Endothelial cell of umbilical vein (primary cell): ENCODE measurements around the gene RPL10A. TPM values are rescaled to one million over a fixed set of nuclear protein-coding genes. Genes with fewer than 3 reads are reported as not detected.

Experiments
- BruUV-seq: library from RNA; stranded (reverse); fragments of 400-500 nt; replicated peaks from 2 replicates; lab custom pipeline; 2021; lab: Mats Ljungman, UMichigan
- CTCF ChIA-PET: fragments of 300-600, 350-600 bp; sonication (Branson Sonifier 250); formaldehyde crosslinking; loops from one replicate; lab custom pipeline; 2021; ENCODE audit warnings: antibody characterized with exemption, inconsistent platforms; lab: Charles Lee
- POLR2A ChIA-PET: fragments of 300-600, 350-600 bp; sonication (Branson Sonifier 250); formaldehyde crosslinking; loops from one replicate; lab custom pipeline; 2021; ENCODE audit warnings: antibody characterized with exemption, inconsistent platforms; lab: Charles Lee
- DNase-seq: peaks from one replicate; pipeline ENCODE4 v3.0.0-alpha.2; 2011; ENCODE audit warnings: low read depth, low spot score
- FAIRE-seq: peaks from 2 replicates; lab custom pipeline; 2011; peaks lifted over from hg19 to GRCh38; lab: Jason Lieb, UNC
- H2AFZ ChIP-seq: 2 replicates; pipeline ENCODE4 v1.6.0; 2012; ENCODE audit warnings: low read depth, low read length, control low read depth, inconsistent platforms
- H3K27ac ChIP-seq: 2 replicates; pipeline ENCODE4 v1.5.1; 2011; ENCODE audit warnings: low read depth, mild to moderate bottlenecking, control low read depth, low read length, moderate library complexity; ENCODE audit not compliant: insufficient read depth
- H3K27me3 ChIP-seq, 2 experiments: 2 replicates each; pipeline versions ENCODE4 v1.6.0 to v1.6.1; 2011; ENCODE audit warnings: low read length in 2 of 2, mixed read lengths in 1 of 2; ENCODE audit not compliant: control insufficient read depth in 2 of 2, insufficient read depth in 2 of 2
- H3K36me3 ChIP-seq, 2 experiments: 2 replicates in 1 of 2; 3 replicates in 1 of 2; pipeline ENCODE4 v1.5.1; 2011; ENCODE audit warnings: low read length in 2 of 2, mild to moderate bottlenecking in 1 of 2, moderate library complexity in 1 of 2; ENCODE audit not compliant: control insufficient read depth in 2 of 2, insufficient read depth in 2 of 2; ENCODE audit errors: extremely low read depth in 1 of 2
- H3K4me1 ChIP-seq: 3 replicates; pipeline ENCODE4 v1.5.1; 2011; ENCODE audit warnings: mild to moderate bottlenecking, low read length; ENCODE audit not compliant: control insufficient read depth, insufficient read depth; ENCODE audit errors: extremely low read depth
- H3K4me2 ChIP-seq: 2 replicates; pipeline ENCODE4 v1.6.1; 2011; ENCODE audit warnings: low read length, control low read depth, mixed read lengths; ENCODE audit not compliant: insufficient read depth
- H3K4me3 ChIP-seq, 3 experiments: fragments of 200-600 bp in 1 of 3; sonication (generic), shearing (Covaris generic) in 1 of 3; replicated peaks in 1 of 3; 2 replicates each; pipeline ENCODE4 v1.5.1; 2011 to 2016; ENCODE audit warnings: control low read depth in 3 of 3, low read length in 3 of 3, mild to moderate bottlenecking in 2 of 3, inconsistent platforms in 1 of 3, low read depth in 1 of 3, moderate library complexity in 1 of 3; ENCODE audit not compliant: insufficient read depth in 1 of 3
- H3K79me2 ChIP-seq: 2 replicates; pipeline ENCODE4 v1.6.0; 2012; ENCODE audit warnings: low read length, inconsistent platforms; ENCODE audit not compliant: control insufficient read depth, insufficient read depth
- H3K9ac ChIP-seq: replicated peaks from 2 replicates; pipeline ENCODE3; 2011; ENCODE audit warnings: low read length, control low read depth; ENCODE audit not compliant: insufficient read depth; ENCODE audit errors: extremely low read depth
- H3K9me1 ChIP-seq: replicated peaks from 3 replicates; pipeline ENCODE4 v1.6.0; 2011; ENCODE audit warnings: mild to moderate bottlenecking, low read length; ENCODE audit not compliant: control insufficient read depth, insufficient read depth; ENCODE audit errors: extremely low read depth
- H3K9me3 ChIP-seq: replicated peaks from 2 replicates; pipeline ENCODE4 v1.5.1; 2012; ENCODE audit warnings: low read length, inconsistent platforms; ENCODE audit not compliant: control insufficient read depth, insufficient read depth
- H4K20me1 ChIP-seq: replicated peaks from 2 replicates; pipeline ENCODE3; 2011; ENCODE audit warnings: mild to moderate bottlenecking, low read length; ENCODE audit not compliant: control insufficient read depth, insufficient read depth; ENCODE audit errors: extremely low read depth
- EZH2 ChIP-seq: IDR thresholded peaks from 2 replicates; pipeline ENCODE4 v1.6.1; 2012; ENCODE audit warnings: borderline replicate concordance, low read depth, mild to moderate bottlenecking, moderate library complexity, low read length, inconsistent platforms; ENCODE audit not compliant: severe bottlenecking
- FOS ChIP-seq: IDR thresholded peaks from 2 replicates; pipeline ENCODE4 v1.6.1; 2011; ENCODE audit warnings: mild to moderate bottlenecking, low read length, moderate library complexity, borderline replicate concordance; ENCODE audit not compliant: insufficient read depth
- GATA2 ChIP-seq: IDR thresholded peaks from 2 replicates; pipeline ENCODE4 v1.7.0; 2011; ENCODE audit warnings: low read depth, mild to moderate bottlenecking, moderate library complexity, mixed read lengths, low read length; ENCODE audit not compliant: insufficient read length, insufficient read depth
- JUN ChIP-seq: IDR thresholded peaks from 2 replicates; pipeline ENCODE4 v1.6.1; 2011; ENCODE audit warnings: borderline replicate concordance, low read depth; ENCODE audit not compliant: insufficient read length, insufficient read depth
- MYC ChIP-seq: IDR thresholded peaks from one replicate; pipeline ENCODE4 v1.6.1; 2011; ENCODE audit warnings: mild to moderate bottlenecking, low read depth, low read length
- POLR2A ChIP-seq: IDR thresholded peaks from 2 replicates; pipeline ENCODE4 v1.6.1; 2012; ENCODE audit warnings: low read depth, mild to moderate bottlenecking, control low read depth, low read length
- POLR2AphosphoS5 ChIP-seq: IDR thresholded peaks from 2 replicates; pipeline ENCODE4 v1.6.1; 2012; ENCODE audit warnings: low read depth, mild to moderate bottlenecking, control low read depth, low read length, moderate library complexity; ENCODE audit not compliant: insufficient read depth
- dilution Hi-C: fragments of 300-500 bp; cut with MboI; formaldehyde crosslinking; loops from one replicate; pipeline ENCODE4 v1.15.0; 2019; ENCODE audit warnings: low sequenced_read_pairs; ENCODE audit not compliant: extremely low pct_ligation_motif_present
- intact Hi-C: fragments of 100-400 bp; cut with micrococcal nuclease; formaldehyde crosslinking; loops from one replicate; pipeline ENCODE4 v1.10.0; 2022
- polyA plus RNA-seq, 4 experiments: library from polyadenylated mRNA; depleted of rRNA in 3 of 4; stranded (reverse) in 3 of 4; unstranded in 1 of 4; fragments of >200 nt; gene quantifications; 2 replicates each; pipeline versions ENCODE4 v1.2.1 to v1.2.3, GENCODE V29; 2011 to 2012; ENCODE audit warnings: missing spikeins in 1 of 4
- total RNA-seq: library from RNA; stranded (reverse); gene quantifications from 2 replicates; pipeline ENCODE4 v1.2.3, GENCODE V29; 2021
- TF ChIP-seq, protein P1 (sequence below): IDR thresholded peaks from 2 replicates; pipeline ENCODE4 v1.6.1; 2011; ENCODE audit not compliant: insufficient read depth, insufficient read length
- TF ChIP-seq, protein P2 (sequence below), 2 donors: IDR thresholded peaks; 1 replicate in 1 of 2; 2 replicates in 1 of 2; pipeline ENCODE4 v1.5.1; 2011; ENCODE audit warnings: low read length in 2 of 2, mild to moderate bottlenecking in 2 of 2, moderate library complexity in 2 of 2, control low read depth in 1 of 2, inconsistent platforms in 1 of 2, low read depth in 1 of 2; ENCODE audit not compliant: insufficient read depth in 1 of 2; ENCODE audit errors: extremely low read depth in 1 of 2

RPL10A gene
- total and polyA plus RNA-seq, 2 donors (not counting 3 experiments of a cell fraction or from before 2014, with no cell fraction given), result 1,339 to 1,956 TPM

DNA sequence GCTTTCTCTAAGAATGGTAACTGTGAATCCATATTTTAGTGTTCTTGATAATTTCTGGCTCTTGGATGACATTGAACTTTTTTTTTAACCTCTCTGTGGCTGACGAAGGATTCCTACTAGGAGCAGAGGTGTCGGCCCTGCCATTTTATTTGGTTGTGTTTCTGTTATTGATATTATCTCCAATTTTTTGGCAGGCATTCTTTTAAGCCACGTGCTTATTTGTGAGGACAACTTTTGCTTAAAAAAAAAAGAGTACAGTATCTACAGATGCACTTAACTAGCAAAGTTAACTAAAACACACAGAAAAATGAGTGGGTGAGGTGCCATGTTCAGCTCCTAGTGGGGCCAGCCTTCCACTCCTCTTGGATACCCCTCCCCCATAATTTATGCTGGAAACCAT, 15.0 kb upstream of the RPL10A start:
- Histone ChIP-seq H3K27me3 (peaks cover 0 to 2% of the 10 kb centered on the region in 2 experiments), H2AFZ (peak overlapping the region; percentile 93), H3K4me3 (peak overlapping the region; percentile 41 to 83 (median 69)), H4K20me1 (no peaks in the 10 kb centered on the region), H3K9me3 (no peaks in the 10 kb centered on the region), H3K9me1 (no peaks in the 10 kb centered on the region), H3K36me3 (peaks cover 0 to 6% of the 10 kb centered on the region in 2 experiments), H3K4me2 (peak overlapping the region; percentile 78), H3K4me1 (peaks cover 16% of the 10 kb centered on the region), H3K27ac (no peak overlapping the region), H3K79me2 (no peaks in the 10 kb centered on the region), H3K9ac (peak overlapping the region; percentile 75)
- POLR2A ChIA-PET, result no interaction called here
- BruUV-seq, result TSS peak; percentile 40
- TF ChIP-seq MYC (no peak), JUN (no peak), EZH2 (no peak), POLR2AphosphoS5 (no peak), GATA2 (no peak), FOS (no peak), POLR2A (no peak)
- TF ChIP-seq, protein P1, sequence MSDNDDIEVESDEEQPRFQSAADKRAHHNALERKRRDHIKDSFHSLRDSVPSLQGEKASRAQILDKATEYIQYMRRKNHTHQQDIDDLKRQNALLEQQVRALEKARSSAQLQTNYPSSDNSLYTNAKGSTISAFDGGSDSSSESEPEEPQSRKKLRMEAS, result no peak
- TF ChIP-seq, protein P2, sequence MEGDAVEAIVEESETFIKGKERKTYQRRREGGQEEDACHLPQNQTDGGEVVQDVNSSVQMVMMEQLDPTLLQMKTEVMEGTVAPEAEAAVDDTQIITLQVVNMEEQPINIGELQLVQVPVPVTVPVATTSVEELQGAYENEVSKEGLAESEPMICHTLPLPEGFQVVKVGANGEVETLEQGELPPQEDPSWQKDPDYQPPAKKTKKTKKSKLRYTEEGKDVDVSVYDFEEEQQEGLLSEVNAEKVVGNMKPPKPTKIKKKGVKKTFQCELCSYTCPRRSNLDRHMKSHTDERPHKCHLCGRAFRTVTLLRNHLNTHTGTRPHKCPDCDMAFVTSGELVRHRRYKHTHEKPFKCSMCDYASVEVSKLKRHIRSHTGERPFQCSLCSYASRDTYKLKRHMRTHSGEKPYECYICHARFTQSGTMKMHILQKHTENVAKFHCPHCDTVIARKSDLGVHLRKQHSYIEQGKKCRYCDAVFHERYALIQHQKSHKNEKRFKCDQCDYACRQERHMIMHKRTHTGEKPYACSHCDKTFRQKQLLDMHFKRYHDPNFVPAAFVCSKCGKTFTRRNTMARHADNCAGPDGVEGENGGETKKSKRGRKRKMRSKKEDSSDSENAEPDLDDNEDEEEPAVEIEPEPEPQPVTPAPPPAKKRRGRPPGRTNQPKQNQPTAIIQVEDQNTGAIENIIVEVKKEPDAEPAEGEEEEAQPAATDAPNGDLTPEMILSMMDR (IDR thresholded peaks at IDR 0.05; ENCODE audit: extremely low read depth in 1 of 2, insufficient read depth in 1 of 2, low read depth in 1 of 2, low read length in 2 of 2), result no peak
- CTCF ChIA-PET, result interaction anchor here (0.7 to 7.3 kb wide), 3 partner anchors 15 to 110 kb away, joined by 3 to 270 read pairs (median 14); partner anchors contain the start of genes PPARD and RPL10A
- FAIRE-seq (peak; percentile 77), DNase-seq (no peak)
- dilution Hi-C loops (no loop called here), intact Hi-C loops (no loop called here)
